H1 (cell line): ENCODE measurements around the gene ATG2B.

ENCODE experiments used
- POLR2A ChIP-seq, 2 experiments: IDR thresholded peaks; 1 replicate in 1 of 2; 2 replicates in 1 of 2; pipeline ENCODE4 v1.6.1; 2011; ENCODE audit warnings: low read depth in 2 of 2, low read length in 2 of 2, mild to moderate bottlenecking in 2 of 2; ENCODE audit errors: control extremely low read depth in 1 of 2
- POLR2AphosphoS5 ChIP-seq: IDR thresholded peaks from 2 replicates; pipeline ENCODE4 v1.6.1; 2011; ENCODE audit warnings: low read depth, low read length
- RXRA ChIP-seq: IDR thresholded peaks from 2 replicates; pipeline ENCODE4 v1.6.1; 2011; ENCODE audit warnings: low read depth, mild to moderate bottlenecking, low read length, moderate library complexity; ENCODE audit not compliant: insufficient read depth
- TAF1 ChIP-seq: IDR thresholded peaks from 2 replicates; pipeline ENCODE4 v1.6.1; 2011; ENCODE audit warnings: mild to moderate bottlenecking, low read depth, low read length
- TF ChIP-seq, protein P1 (sequence below): IDR thresholded peaks from 2 replicates; pipeline ENCODE4 v1.6.1; 2012; ENCODE audit warnings: low read length, inconsistent platforms

GRCh38 chr14:96362965-96363750 lies at the start of gene ATG2B, which contains the start of gene GSKIP:
- TF ChIP-seq RXRA (no peak), POLR2A (IDR thresholded peaks at IDR 0.05; ENCODE audit: control extremely low read depth in 1 of 2, low read depth in 2 of 2, low read length in 2 of 2) (peak; percentile 75 to 83), TAF1 (peak; percentile 80), POLR2AphosphoS5 (peak; percentile 61)
- TF ChIP-seq, protein P1, sequence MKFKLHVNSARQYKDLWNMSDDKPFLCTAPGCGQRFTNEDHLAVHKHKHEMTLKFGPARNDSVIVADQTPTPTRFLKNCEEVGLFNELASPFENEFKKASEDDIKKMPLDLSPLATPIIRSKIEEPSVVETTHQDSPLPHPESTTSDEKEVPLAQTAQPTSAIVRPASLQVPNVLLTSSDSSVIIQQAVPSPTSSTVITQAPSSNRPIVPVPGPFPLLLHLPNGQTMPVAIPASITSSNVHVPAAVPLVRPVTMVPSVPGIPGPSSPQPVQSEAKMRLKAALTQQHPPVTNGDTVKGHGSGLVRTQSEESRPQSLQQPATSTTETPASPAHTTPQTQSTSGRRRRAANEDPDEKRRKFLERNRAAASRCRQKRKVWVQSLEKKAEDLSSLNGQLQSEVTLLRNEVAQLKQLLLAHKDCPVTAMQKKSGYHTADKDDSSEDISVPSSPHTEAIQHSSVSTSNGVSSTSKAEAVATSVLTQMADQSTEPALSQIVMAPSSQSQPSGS: no peak
